Renal cortex interstitium (tissue), 11 donors: ENCODE results near the gene PARD3. TPM values are rescaled to one million over a fixed set of nuclear protein-coding genes. Genes with fewer than 3 reads are reported as not detected.
"Not testable (repeated sequence)": the region's sequence is repeated elsewhere in the genome, so short reads cannot be mapped to it uniquely, and the experiment has no call there.

Experiments used
- DNase-seq, 11 donors: peaks; one replicate each; pipeline ENCODE4 v3.0.0-alpha.2; 2013; ENCODE audit warnings: low read depth in 9 of 11, low spot score in 4 of 11; ENCODE audit errors: extremely low read depth in 1 of 11
- polyA plus RNA-seq, 3 donors: library from polyadenylated mRNA; unstranded; fragments of 120-200 nt; gene quantifications; one replicate each; pipeline ENCODE4 v1.2.1, GENCODE V29; 2013; ENCODE audit not compliant: insufficient read length in 3 of 3

Gene PARD3
- polyA plus RNA-seq, 3 donors, result 68.5 to 88.7 (median 71.1) TPM

GRCh38 chr10:34808801-34809745 is 6.0 kb downstream of the PARD3 start:
- DNase-seq, result peak in 6 of 11 donors; percentile 32 to 46 (median 42)

- no peak for DNase-seq
Observed at GRCh38 chr10:34808336-34808735, 6.8 kb downstream of the PARD3 start.

DNA sequence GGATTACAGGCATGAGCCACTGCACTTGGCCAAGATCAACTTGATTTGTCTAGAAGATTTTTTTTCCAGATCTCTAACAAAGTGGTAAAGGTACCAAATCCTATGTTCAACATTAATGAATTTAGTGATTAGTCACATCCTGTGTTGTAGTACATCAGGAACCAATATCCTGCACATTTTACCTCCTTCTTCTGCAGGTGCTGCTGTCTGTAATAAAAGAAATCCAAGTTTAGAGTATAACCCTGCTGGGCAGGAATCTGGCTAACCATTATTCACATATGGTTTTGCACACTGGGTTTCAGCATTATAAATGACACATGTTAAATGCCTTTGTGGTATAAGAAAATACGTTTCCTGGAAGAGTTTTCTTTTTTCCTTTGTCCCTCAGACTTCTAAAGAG is 10.8 kb downstream of the PARD3 start:
- DNase-seq, result no peak

GRCh38 chr10:34802692-34803091 is 12.4 kb downstream of the PARD3 start:
- DNase-seq, result no peak

DNA sequence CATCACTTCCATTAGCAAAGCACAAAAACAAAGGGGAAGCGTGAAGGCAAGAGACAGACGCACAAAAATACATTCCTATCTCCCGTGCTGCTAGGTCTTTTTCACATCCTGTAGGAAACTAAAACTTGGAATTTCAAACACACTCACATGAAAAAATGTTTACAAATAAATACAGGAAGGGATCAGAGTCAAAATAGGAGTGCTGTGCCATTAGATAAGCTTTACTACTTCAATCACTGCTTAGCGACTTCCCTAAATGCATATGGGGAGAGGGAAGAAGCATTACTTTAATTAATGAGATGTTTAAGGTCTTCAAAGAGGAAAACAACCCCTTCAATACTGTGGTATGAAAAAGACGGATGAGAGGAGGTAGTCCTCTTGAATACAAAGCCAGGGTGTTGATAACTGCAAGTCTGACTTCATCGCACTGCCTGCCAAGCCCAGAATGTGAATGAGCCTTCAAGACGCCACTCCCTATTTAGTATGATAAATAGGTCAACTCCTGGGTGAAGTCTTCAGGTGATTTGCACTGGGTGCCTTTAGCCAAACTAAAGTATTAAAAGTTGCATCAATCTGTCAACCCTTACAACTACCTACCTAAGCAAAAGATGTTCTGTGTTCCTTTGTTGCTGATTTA is 13.9 kb downstream of the PARD3 start:
- no peak for DNase-seq

- DNase-seq, result no peak
Observed at GRCh38 chr10:34800624-34801023, 14.5 kb downstream of the PARD3 start.

DNA sequence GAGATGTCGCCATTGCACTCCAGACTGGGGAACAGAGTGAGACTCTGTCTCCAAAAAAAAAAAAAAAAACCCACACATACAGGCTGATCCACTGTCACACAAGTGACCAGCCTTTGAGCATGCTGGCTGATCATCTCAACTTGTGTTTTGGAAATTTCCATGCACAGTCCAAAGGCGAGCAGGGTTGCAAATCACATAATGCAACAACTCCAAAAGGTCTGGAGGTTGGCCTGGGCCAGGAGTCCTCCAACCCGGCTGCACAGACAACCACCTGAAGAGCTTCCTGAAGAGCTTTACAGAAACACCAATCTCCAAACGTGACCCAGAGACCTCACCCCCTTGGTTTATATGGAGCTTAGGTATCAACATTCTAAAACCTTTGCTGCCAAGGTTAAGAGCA is 16.4 kb downstream of the PARD3 start:
- no peak for DNase-seq

DNA sequence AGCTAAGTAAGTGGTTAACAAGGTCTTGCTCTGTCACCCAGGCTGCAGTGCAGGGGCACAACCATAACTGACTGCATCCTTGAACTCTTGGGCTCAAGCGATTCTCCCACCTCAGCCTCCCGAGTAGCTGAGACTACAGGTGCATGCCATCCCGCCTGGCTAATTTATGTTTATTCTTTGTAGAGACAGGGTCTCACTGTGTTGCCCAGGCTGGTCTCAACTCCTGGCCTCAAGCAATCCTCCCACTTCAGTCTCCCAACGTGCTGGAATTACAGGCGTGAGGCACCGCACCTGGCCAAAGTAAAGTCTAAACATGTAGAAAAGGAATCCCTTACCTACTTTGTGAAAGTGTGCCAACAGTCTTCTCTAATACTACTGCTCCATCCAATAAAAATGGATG is 17.9 kb downstream of the PARD3 start:
- no peak for DNase-seq

- no peak for DNase-seq
Observed at GRCh38 chr10:34796133-34796532, 19.0 kb downstream of the PARD3 start.

DNA sequence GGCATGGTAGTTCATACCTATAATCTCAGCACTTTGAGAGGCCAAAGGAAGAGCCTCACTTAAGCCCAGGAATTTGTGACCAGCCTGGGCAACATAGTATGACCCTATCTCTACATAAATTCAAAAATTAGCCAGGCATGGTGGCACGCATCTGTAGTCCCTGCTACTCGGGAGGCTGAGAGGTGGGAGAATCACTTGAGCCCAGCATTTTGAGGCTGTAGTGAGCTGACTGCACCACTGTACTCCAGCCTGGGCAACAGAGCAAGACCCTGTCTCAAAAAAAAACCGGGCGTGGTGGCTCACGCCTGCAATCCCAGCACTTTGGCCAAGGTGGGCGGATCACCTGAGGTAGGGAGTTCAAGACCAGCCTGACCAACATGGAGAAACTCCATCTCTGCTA is 19.8 kb downstream of the PARD3 start:
- no peak for DNase-seq

- no peak for DNase-seq
Observed at GRCh38 chr10:34794835-34795234, 20.3 kb downstream of the PARD3 start.

- not testable (repeated sequence) for DNase-seq
Observed at GRCh38 chr10:34793581-34793980, 21.5 kb downstream of the PARD3 start.

- DNase-seq, result no peak
Observed at GRCh38 chr10:34792881-34793280, 22.2 kb downstream of the PARD3 start.

DNA sequence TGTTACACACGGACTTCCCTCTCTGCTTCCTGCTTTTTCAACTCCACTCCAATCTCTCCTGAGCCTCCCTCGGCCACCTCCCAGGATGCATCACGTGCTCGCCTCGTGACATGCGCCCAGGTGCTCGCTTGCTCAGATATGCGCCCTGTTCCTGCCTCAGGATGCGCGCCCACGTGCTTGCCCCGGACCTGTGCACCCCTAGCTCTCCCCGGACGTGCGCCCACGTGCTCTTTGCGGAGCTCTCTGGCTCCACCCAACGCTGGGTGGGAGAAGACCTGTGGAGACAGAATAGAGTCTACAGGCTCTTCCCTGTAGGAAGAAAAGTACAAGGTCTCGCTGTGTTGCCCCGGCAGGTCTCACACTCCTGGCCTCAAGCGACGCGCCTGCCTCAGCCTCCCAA is 23.1 kb downstream of the PARD3 start:
- no peak for DNase-seq

DNA sequence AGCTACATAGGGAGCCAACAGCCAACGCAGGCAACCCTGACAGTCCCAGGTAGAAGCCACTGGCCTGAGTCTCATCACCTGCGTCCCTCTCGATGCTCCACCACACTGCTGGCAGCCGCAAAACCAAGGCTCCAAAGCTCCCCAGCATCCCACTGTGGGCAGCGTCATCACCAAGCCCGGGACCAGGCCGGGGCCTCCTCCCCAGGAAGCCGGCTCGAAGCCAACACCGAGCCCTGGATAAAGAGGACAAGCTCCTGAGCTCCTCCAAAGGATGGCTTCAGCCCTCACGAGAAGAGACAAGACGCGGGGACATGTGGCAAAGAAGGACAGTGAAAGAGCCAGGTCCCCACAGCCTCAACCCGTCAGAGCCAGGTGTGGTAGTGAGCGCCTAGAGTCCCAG is 23.9 kb downstream of the PARD3 start:
- no peak for DNase-seq

DNA sequence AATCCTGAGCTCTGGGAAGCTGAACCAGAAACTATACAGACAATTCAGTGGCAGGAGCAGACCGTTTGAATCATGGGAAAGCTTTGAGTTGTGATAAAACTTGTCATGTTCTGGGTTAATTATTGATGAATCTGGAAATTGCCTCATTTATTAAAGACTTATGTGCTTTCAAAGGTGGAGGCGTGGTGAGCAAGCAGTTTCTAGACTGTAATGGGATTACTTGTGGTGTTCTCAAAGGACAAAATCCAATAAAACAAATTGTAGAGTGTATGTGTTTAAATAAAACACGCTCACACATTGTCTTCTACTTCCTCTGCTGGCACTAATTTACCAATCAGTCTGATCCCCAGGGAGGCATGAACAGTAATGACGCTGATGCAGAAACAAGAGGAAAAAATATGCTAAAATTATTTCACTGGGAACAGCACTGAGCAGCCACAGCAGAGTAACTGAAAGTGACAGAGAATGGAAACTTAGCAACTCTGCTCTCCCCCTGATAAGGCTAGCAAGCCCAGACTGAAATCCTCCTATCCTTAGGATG is 25.1 kb downstream of the PARD3 start:
- no peak for DNase-seq

DNA sequence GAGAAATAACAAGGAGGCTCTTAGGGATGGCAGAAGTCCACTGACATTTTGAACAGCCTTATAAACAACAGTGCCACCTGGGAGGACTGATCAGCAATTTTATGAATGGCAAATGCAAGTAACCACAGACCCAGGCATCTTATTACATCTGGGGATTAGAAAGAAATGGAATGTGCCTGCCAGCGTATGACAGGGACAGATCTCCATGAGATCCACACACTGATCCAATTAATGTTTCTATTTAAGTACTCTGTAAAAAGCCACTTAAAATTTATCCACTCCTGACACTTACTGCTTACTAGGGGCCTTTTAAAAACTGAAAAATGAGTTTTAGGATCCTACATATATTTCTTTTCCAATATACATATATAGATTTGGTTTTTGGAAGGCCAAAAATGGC is 28.6 kb downstream of the PARD3 start:
- DNase-seq, result no peak

DNA sequence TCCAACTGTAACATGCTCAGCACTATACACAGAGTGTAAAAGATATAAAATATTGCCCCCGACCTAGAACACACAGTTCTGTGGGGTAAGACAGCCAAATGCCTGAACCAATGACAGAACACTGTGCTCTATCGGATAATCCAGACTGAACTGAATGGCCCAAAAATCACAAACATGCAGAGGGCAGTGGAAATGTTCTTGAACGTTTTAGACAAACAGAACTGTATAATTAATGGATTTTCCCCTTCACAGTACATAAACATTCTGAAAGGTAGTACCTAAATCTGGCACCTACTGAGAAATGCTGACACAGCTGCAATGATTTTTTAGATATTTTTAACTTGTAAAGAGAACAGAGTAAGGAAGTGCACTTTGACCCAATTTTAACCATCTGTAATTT is 33.4 kb downstream of the PARD3 start:
- DNase-seq, result peak in 1 of 11 donors; percentile 23

DNA sequence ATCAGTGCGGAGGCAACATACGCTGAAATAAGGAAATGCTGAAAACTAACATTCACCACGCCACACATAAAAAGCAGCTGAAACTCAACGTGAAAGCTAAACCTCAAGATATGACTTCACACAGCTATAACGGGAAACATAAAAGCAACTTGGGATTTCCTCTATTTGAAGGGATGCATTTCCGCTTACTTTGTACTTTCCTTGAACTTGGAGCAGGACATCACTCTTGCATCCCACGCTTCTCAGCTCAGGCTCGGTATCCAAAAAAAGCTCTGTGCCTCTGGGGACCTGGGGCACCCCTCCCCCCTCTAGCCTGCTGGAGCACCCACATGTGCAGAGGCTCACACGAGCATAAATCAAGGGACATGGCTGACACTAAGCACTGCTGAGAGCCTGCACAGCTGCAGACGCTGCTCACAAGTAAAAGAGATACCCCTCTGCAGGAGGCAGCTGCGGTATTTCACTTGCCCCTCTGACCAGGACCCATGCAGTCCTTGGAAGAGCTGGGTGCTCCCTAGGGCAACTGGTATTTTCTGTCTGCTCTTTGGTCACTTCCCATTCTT is 34.2 kb downstream of the PARD3 start:
- peak; percentile 42 to 71 (median 63) for DNase-seq

GRCh38 chr10:34778237-34778636 is 36.9 kb downstream of the PARD3 start:
- DNase-seq, result no peak
